Endothelial cell of hepatic sinusoid (primary cell): Measurements from ENCODE around the gene CKAP2.
"Not testable (repeated sequence)": the region's sequence is repeated elsewhere in the genome, so short reads cannot be mapped to it uniquely, and the experiment has no call there.

Experiments
- in situ Hi-C: cut with HindIII; loops from 2 replicates; pipeline ENCODE4 v1.10.0; 2017; ENCODE audit warnings: low sequenced_read_pairs

The CKAP2 gene

DNA sequence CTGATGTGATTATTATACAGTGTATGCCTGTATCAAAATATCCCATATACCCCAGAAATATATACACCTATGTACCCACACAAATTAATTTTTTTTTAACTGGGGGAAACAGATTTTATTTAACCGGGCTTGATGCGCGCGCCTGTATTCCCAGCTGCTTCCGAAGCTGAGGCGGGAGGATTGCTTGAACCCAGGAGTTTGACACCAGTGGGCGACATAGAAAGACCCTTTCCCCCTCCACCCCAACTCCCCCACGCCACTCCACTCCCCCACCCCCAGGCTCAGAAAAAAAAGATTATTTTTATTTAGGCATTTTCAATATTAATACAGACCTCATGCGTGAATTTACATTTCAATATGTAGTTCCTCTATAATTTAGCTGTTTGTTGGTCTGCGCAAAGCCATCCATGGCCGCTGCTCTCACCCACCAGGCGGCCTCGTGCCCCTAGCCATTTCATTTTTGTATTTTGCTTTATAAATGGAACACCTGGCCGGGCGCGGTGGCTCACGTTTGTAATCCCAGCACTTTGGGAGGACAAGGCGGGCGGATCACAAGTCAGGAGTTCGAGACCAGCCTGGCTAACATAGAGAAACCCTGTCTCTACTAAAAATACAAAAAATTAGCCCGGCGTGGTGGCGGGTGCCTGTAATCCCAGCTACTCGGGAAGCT lies 4.0 kb upstream of the CKAP2 start:
- in situ Hi-C loops, result no loop called here

- in situ Hi-C loops, result no loop called here
Observed at GRCh38 chr13:52452470-52452869, 2.8 kb upstream of the CKAP2 start.

DNA sequence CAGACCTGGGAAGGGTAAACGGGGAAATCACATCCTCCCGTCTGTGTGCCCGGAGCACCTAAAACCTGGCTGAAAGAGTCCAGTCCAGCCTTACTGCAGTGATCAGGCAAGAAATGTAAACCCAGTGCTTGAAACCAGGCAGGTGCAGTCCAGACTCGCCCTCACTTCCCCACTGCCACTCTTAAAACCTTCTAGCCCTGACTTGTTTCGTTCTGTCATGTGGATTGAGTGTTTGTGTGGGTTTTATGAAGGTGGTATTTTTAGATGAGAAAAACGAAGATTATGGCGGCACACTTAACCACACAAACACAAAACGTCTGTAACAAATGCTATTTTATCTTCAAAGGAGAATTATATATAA lies 839 bp upstream of the CKAP2 start:
- in situ Hi-C loops, result no loop called here

- in situ Hi-C loops, result no loop called here
Observed at GRCh38 chr13:52455677-52456041, 381 bp downstream of the CKAP2 start.

DNA sequence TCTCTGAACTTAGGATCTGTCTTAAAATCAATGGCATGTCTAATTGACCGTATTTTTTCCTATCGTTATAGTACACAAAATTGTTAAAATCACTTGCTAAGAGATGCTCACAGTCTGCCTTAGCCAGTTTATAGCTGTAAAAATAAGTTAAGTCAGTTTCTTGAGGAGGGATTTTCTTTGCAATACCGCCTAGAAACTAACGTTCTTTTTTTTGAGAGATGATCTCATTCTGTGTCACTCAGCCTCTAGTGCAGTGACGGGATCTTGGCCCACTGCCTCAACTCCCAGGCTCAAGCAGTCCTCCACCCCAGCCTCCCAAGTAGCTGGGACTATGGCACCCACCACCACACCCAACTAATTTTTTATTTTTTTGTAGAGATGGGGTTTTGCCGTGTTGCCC lies 4.4 kb downstream of the CKAP2 start:
- in situ Hi-C loops, result no loop called here

DNA sequence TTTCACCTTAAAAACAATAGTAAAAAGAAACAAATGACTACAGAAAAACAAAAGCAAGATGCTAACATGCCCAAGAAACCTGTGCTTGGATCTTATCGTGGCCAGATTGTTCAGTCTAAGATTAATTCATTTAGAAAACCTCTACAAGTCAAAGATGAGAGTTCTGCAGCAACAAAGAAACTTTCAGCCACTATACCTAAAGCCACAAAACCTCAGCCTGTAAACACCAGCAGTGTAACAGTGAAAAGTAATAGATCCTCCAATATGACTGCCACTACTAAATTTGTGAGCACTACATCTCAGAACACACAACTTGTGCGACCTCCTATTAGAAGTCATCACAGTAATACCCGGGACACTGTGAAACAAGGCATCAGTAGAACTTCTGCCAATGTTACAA lies 6.0 kb downstream of the CKAP2 start:
- in situ Hi-C loops, result no loop called here

GRCh38 chr13:52463526-52463925 lies 8.2 kb downstream of the CKAP2 start:
- in situ Hi-C loops, result no loop called here

GRCh38 chr13:52468487-52468886 lies 13.2 kb downstream of the CKAP2 start:
- in situ Hi-C loops, result not testable (repeated sequence)

DNA sequence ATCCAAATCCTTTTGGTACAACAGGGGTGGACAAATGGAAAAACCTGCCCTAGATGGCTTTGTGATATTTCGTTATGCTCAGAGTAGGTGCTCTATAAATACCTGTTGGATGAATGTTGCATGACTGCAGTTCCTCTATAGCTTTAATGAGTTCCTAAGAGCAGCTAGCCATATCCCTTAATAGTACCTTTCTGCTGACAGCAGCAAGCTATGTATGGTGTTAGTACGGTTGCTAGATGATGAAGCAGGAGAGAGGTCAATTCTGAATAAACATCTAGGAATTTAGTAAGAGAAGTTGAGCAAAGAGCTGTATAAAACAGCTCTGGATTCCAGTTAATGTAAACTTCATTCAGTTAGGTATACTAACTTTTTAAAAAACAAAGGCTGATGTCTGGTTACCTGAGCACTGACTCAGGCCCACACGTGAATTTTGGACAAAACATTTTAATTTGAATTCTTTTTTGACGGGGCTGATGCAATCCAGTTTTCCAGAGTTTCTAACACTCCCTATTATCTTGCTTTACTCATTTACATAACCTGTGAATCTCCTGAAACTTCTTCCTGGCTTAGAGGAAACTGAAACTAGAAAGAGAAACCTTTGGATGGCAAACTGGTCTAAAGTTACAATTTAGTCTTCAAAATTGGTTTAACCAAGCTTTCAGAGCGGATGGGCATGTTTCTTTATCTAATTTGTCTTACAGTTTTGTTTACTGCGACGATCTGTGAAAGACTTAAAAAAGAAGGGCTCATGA lies 25.6 kb downstream of the CKAP2 start:
- in situ Hi-C loops, result not testable (repeated sequence)

DNA sequence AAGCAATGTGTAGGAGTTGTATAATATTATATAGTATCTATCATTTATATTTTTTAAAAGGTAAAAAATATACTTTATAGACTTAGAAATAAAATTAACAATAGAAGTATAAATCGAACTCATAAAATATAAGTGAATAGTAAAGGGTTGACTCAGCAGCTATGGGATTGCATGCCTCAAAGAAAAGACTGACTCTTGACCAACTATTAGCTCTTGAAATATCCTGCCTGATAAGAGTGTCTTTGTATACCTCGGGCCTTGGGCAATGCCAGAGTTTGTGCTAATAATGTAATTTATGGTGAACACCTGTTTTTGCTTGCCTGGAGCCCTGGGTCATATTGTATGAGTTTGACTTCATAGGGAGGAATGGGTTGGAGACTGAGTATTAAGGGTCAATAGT lies 31.8 kb downstream of the CKAP2 start:
- in situ Hi-C loops, result not testable (repeated sequence)

GRCh38 chr13:52488763-52489162 lies 33.5 kb downstream of the CKAP2 start:
- in situ Hi-C loops, result not testable (repeated sequence)

DNA sequence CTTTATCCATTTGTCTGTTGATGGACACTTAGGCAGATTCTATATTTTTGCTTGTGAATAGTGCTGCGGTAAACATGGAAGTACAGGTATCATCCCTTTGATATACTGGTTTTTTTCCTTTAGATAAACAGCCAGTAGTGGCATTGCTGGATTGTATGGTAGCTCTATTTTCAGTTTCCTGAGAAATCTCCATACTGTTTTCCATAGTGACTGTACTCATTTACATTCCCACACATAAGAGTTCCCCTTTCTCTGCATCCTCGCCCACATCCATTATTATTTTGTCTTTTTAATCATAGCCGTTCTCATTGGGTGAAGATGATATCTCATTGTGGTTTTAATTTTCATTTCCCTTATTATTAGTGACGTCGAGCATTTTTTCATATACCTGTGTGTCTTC lies 35.7 kb downstream of the CKAP2 start:
- in situ Hi-C loops, result not testable (repeated sequence)

GRCh38 chr13:52494241-52494640 lies 39.0 kb downstream of the CKAP2 start:
- in situ Hi-C loops, result not testable (repeated sequence)

- in situ Hi-C loops, result not testable (repeated sequence)
Observed at GRCh38 chr13:52497979-52498378, 42.7 kb downstream of the CKAP2 start.

DNA sequence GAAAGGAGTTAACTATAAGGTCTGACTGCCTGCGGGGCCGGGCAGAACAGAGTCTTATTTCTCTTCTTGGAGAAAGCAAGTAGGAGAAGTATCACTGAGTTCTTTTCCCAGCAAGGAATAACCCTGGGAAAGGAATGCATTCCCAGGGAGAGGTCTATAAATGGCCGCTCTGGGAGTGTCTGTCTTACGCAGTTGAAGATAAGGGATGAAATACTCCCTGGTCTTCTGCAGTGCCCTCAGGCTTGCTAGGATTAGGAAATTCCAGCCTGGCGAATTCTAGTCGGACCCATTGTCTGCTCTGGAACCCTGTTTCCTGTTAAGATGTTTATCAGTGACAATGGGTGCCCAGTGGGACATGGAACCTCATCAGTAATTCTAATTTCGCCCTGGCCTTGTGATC lies 47.0 kb downstream of the CKAP2 start:
- in situ Hi-C loops, result not testable (repeated sequence)

GRCh38 chr13:52505843-52506242 lies 50.6 kb downstream of the CKAP2 start:
- in situ Hi-C loops, result not testable (repeated sequence)

DNA sequence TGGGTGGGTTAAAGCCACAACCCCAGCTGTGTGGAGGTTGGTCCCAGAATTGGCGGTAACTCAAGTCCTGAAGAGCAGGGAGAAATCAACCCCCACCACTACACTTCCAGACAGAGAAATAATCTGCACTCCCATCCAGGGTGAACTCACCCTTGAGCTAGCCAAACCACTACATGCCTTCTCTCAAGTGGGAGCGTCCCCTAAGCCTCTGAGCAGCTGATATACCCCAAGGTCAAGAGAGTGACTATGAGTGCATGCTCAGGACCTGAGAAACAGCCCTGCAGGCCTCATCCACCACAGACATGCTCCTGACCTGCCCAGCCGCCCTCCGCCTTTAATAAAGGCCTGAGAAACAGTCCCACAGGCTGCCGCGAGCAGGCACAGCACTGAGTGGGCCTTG lies 54.3 kb downstream of the CKAP2 start:
- in situ Hi-C loops, result not testable (repeated sequence)

DNA sequence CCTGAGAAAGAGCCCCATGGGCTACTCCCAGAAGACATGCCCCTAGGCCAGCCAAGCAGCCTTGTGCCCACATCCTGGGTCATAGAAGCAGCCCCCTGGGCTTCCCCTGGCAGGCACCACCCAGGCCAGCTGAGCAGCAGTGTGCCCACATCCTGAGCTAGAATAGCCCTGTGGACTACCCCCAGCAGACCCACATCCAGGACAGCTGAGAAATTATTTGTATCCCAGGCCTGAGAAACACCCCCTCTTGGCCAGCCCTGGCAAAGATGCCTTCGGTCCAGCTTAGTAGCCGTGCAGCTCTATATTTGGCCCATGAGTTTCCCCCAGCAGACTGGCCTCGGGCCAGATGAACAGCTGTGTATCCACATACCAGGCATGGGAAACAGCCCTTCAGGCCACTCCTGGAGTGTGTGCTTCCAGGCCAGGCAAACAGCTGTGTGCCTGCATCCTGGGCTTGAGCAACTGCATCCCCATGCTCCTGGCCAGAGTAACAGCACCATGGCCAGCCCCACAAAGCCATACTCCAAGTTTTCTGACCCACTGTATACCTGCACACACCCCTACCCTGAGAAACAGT lies 55.0 kb downstream of the CKAP2 start:
- in situ Hi-C loops, result not testable (repeated sequence)

DNA sequence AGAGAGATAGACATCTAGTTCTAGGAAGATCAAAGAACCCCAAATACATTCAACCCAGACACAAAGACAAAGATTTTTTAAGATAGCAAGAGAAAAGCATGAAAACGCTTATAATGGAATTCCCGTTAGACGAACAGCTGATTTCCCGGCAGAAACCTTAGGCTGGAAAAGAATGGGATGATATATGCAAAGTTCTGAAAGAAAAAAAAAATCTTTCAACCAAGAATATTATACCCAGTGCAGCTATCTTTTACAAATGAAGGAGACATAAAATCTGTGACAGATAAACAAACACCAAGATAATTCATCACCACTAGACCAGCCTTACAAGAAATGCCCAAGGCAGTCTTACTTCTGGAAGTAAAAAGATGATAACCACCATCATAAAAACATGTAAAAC lies 56.3 kb downstream of the CKAP2 start:
- in situ Hi-C loops, result not testable (repeated sequence)

DNA sequence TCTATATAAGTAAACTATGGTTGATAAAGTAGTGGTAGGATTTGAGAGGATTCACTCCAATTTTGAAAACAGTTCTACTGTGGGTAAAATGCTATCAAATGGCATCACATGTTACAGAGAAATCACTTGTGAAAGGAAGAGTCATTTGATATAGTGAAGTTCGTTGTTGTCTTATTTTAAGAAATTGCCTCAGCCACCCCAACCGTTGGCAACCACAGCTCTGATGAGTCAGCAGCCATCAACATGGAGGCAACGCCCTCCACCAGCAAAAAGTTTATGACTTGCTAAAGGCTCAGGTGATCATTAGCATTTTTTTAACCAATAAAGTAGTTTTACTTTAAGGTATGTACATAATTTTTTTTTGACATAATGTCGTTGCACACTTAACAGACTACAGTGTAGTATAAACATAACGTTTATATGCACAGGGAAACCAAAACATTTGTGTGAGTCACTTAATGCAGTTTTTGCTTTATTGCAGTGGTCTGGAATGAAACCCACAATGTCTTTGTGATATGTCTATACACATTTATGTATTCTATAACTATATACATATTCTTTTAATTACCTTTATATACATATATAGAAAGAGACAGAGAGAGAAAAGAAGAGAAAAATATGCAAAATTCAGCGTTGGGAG lies 58.8 kb downstream of the CKAP2 start:
- in situ Hi-C loops, result not testable (repeated sequence)

DNA sequence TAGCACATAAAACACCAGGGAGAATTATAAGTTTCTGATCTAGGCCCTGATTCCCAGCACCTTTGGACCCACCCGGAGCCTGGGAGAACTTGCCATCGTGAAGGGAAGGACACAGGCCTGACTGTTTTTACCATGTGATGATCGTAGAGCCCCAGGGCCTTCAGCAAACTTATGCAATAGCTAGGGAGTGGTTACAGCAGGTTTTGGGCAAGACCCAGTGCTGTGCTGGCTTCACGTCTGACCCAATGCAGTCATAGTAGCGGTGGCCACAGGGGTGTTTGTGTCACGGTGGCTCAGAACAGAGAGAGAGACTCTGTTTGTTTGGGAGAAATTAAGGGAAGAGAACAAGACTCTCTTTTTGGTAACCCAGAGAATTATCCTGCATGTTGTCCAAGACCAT lies 68.0 kb downstream of the CKAP2 start:
- in situ Hi-C loops, result not testable (repeated sequence)
